ENCODE results near the gene ARL4D. TPM values are rescaled to one million over a fixed set of nuclear protein-coding genes. Genes with fewer than 3 reads are reported as not detected.
A peak's percentile ranks its signal among the peaks of the same experiment; 100 is the strongest.

ARL4D gene
- total RNA-seq, 1 experiment from 2014 or later = 8.8 TPM

- no peaks in the 10 kb centered on the region for H3K9me2 ChIP-seq (ENCODE audit: insufficient read depth)
- peaks cover 3% of the 10 kb centered on the region for H3K9me3 ChIP-seq (ENCODE audit: insufficient read depth, low read depth)
- H3K79me2 ChIP-seq (ENCODE audit: low read depth) = peaks cover 11% of the 10 kb centered on the region
- no peak overlapping the region for H2AFZ ChIP-seq
- 0 out of 2 replicates have a peak, but pooled peaks cover 6% of the 10 kb centered on the region for H3K36me3 ChIP-seq (ENCODE audit: low read depth)
- TF ChIP-seq, protein P1, sequence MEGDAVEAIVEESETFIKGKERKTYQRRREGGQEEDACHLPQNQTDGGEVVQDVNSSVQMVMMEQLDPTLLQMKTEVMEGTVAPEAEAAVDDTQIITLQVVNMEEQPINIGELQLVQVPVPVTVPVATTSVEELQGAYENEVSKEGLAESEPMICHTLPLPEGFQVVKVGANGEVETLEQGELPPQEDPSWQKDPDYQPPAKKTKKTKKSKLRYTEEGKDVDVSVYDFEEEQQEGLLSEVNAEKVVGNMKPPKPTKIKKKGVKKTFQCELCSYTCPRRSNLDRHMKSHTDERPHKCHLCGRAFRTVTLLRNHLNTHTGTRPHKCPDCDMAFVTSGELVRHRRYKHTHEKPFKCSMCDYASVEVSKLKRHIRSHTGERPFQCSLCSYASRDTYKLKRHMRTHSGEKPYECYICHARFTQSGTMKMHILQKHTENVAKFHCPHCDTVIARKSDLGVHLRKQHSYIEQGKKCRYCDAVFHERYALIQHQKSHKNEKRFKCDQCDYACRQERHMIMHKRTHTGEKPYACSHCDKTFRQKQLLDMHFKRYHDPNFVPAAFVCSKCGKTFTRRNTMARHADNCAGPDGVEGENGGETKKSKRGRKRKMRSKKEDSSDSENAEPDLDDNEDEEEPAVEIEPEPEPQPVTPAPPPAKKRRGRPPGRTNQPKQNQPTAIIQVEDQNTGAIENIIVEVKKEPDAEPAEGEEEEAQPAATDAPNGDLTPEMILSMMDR (conservative IDR thresholded peaks at IDR 0.05) = no peak
- TF ChIP-seq EZH2 (IDR thresholded peaks at IDR 0.05; ENCODE audit: low read depth) = no peak
- intact Hi-C loops (cut with micrococcal nuclease; ENCODE audit: unreplicated experiment) = no loop called here
- H3K4me1 ChIP-seq (replicated peaks; ENCODE audit: insufficient read depth) = peaks cover 25% of the 10 kb centered on the region
- ChIA-PET CTCF (no interaction called here), POLR2A (ENCODE audit: unreplicated experiment) (interaction anchor here (0.6 to 0.7 kb wide), 2 partner anchors 22 to 344 kb away, joined by 3 read pairs; no protein-coding TSS in a partner anchor)
- H3F3A ChIP-seq (ENCODE audit: insufficient read depth, low read depth) = peaks cover 25% of the 10 kb centered on the region
- no peaks in the 10 kb centered on the region for H3K27me3 ChIP-seq (ENCODE audit: insufficient read depth, low read depth)
- no peak overlapping the region for H3K4me2 ChIP-seq
- no peak for DNase-seq
- H3K27ac ChIP-seq = no peak overlapping the region
- no TSS peak for BruUV-seq (replicated peaks)
- no peak overlapping the region for H3K4me3 ChIP-seq
- no peaks in the 10 kb centered on the region for H4K20me1 ChIP-seq (ENCODE audit: insufficient read depth)
These were observed 44.4 kb upstream of the ARL4D start for GRCh38 chr17:43354371-43354770.

- peak overlapping the region; percentile 64 for H3K4me2 ChIP-seq
- H3F3A ChIP-seq (ENCODE audit: insufficient read depth, low read depth) = peaks cover 38% of the 10 kb centered on the region
- ChIA-PET CTCF (interaction anchor here (0.7 kb wide), 1 partner anchor 17 kb away, joined by 3 read pairs; no protein-coding TSS in a partner anchor), POLR2A (ENCODE audit: unreplicated experiment) (interaction anchor here (0.5 to 1.8 kb wide), 6 partner anchors 11 to 336 kb away, joined by 3 to 41 read pairs (median 3); no protein-coding TSS in a partner anchor)
- H4K20me1 ChIP-seq (ENCODE audit: insufficient read depth) = no peaks in the 10 kb centered on the region
- no peak overlapping the region for H3K4me3 ChIP-seq
- no peaks in the 10 kb centered on the region for H3K9me2 ChIP-seq (ENCODE audit: insufficient read depth)
- peaks cover 19% of the 10 kb centered on the region for H3K79me2 ChIP-seq (ENCODE audit: low read depth)
- H3K4me1 ChIP-seq (replicated peaks; ENCODE audit: insufficient read depth) = peaks cover 25% of the 10 kb centered on the region
- DNase-seq = peak; percentile 47 to 73
- intact Hi-C loops (cut with micrococcal nuclease; ENCODE audit: unreplicated experiment) = no loop called here
- BruUV-seq (replicated peaks) = no TSS peak
- H3K27me3 ChIP-seq (ENCODE audit: insufficient read depth, low read depth) = no peaks in the 10 kb centered on the region
- no peaks in the 10 kb centered on the region; the same call in 1 of the 2 replicates for H3K9me3 ChIP-seq (ENCODE audit: insufficient read depth, low read depth)
- no peak overlapping the region for H2AFZ ChIP-seq
- peak overlapping the region; percentile 78 for H3K27ac ChIP-seq
- no peaks in the 10 kb centered on the region for H3K36me3 ChIP-seq (ENCODE audit: low read depth)
- TF ChIP-seq EZH2 (IDR thresholded peaks at IDR 0.05; ENCODE audit: low read depth) = no peak
- TF ChIP-seq, protein P1 (conservative IDR thresholded peaks at IDR 0.05) = no peak
These were observed 42.3 kb upstream of the ARL4D start for GRCh38 chr17:43356450-43356849.

GRCh38 chr17:43356999-43357398 lies 41.8 kb upstream of the ARL4D start:
- H3K27me3 ChIP-seq (ENCODE audit: insufficient read depth, low read depth) = no peaks in the 10 kb centered on the region
- H3K4me1 ChIP-seq (replicated peaks; ENCODE audit: insufficient read depth) = peaks cover 25% of the 10 kb centered on the region
- ChIA-PET POLR2A (ENCODE audit: unreplicated experiment) (interaction anchor here (0.5 to 1.8 kb wide), 11 partner anchors 11 to 449 kb away, joined by 3 to 41 read pairs (median 5); no protein-coding TSS in a partner anchor), CTCF (interaction anchor here (0.7 kb wide), 2 partner anchors 17 to 129 kb away, joined by 3 to 4 read pairs; no protein-coding TSS in a partner anchor)
- no peaks in the 10 kb centered on the region for H3K36me3 ChIP-seq (ENCODE audit: low read depth)
- H3K27ac ChIP-seq = peak overlapping the region; percentile 78
- H3K4me3 ChIP-seq = no peak overlapping the region
- no peaks in the 10 kb centered on the region; the same call in 1 of the 2 replicates for H3K9me3 ChIP-seq (ENCODE audit: insufficient read depth, low read depth)
- no peak for TF ChIP-seq EZH2 (IDR thresholded peaks at IDR 0.05; ENCODE audit: low read depth)
- TF ChIP-seq, protein P1 (conservative IDR thresholded peaks at IDR 0.05) = no peak
- H3K9me2 ChIP-seq (ENCODE audit: insufficient read depth) = no peaks in the 10 kb centered on the region
- H3K4me2 ChIP-seq = peak overlapping the region; percentile 64
- peak; percentile 82 to 99 for DNase-seq
- H4K20me1 ChIP-seq (ENCODE audit: insufficient read depth) = no peaks in the 10 kb centered on the region
- H3K79me2 ChIP-seq (ENCODE audit: low read depth) = peaks cover 19% of the 10 kb centered on the region
- BruUV-seq (replicated peaks) = no TSS peak
- no peak overlapping the region for H2AFZ ChIP-seq
- intact Hi-C loops (cut with micrococcal nuclease; ENCODE audit: unreplicated experiment) = no loop called here
- H3F3A ChIP-seq (ENCODE audit: insufficient read depth, low read depth) = peaks cover 41% of the 10 kb centered on the region
